ENCODE data around the gene DLGAP4.
"Not testable (repeated sequence)": the region's sequence is repeated elsewhere in the genome, so short reads cannot be mapped to it uniquely, and the experiment has no call there.

DLGAP4 gene

GRCh38 chr20:36491901-36492617 is 185.9 kb downstream of the DLGAP4 start:
- no peak for DNase-seq

- DNase-seq: peak in 4 of 56 donors; percentile 4 to 25 (median 18)
Observed at GRCh38 chr20:36493051-36493800, 187.1 kb downstream of the DLGAP4 start.

GRCh38 chr20:36493801-36494114 is 187.6 kb downstream of the DLGAP4 start:
- peak in 12 of 56 donors; percentile 3 to 37 (median 20) for DNase-seq

- no peak for DNase-seq
Observed at GRCh38 chr20:36496707-36497669, 190.8 kb downstream of the DLGAP4 start.

GRCh38 chr20:36497856-36498255 is 191.7 kb downstream of the DLGAP4 start:
- DNase-seq: no peak

- no peak for DNase-seq
Observed at GRCh38 chr20:36498386-36499179, 192.4 kb downstream of the DLGAP4 start.

- DNase-seq: no peak
Observed at GRCh38 chr20:36499211-36499610, 193.1 kb downstream of the DLGAP4 start.

- DNase-seq: no peak
Observed at GRCh38 chr20:36499723-36500501, 193.8 kb downstream of the DLGAP4 start.

- DNase-seq: no peak
Observed at GRCh38 chr20:36501367-36502006, 195.3 kb downstream of the DLGAP4 start.

- no peak for DNase-seq
Observed at GRCh38 chr20:36504295-36504694, 198.2 kb downstream of the DLGAP4 start.

GRCh38 chr20:36506253-36506652 is 200.1 kb downstream of the DLGAP4 start:
- DNase-seq: no peak

GRCh38 chr20:36507746-36508145 is 201.6 kb downstream of the DLGAP4 start:
- no peak for DNase-seq

GRCh38 chr20:36519012-36519719 is 213.0 kb downstream of the DLGAP4 start:
- no peak for DNase-seq

GRCh38 chr20:36519944-36520343 is 213.8 kb downstream of the DLGAP4 start:
- no peak for DNase-seq

GRCh38 chr20:36521526-36521925 is 215.4 kb downstream of the DLGAP4 start:
- DNase-seq: no peak

- DNase-seq: not testable (repeated sequence)
Observed at GRCh38 chr20:36522412-36522811, 216.3 kb downstream of the DLGAP4 start.

- DNase-seq: no peak
Observed at GRCh38 chr20:36523341-36523740, 217.2 kb downstream of the DLGAP4 start.

- no peak for DNase-seq
Observed at GRCh38 chr20:36525620-36526365, 219.7 kb downstream of the DLGAP4 start.

Data from nucleus accumbens (tissue), 56 donors.